Esophagus muscularis mucosa (tissue), 4 donors: Measurements from ENCODE around the gene PDLIM5.

Experiments used
- CTCF ChIP-seq, 3 experiments: fragments of 200-600 bp in 2 of 3; fragments of 450-650 bp in 1 of 3; sonication (generic) in 2 of 3; IDR thresholded peaks; one replicate each; pipeline ENCODE4 v1.5.1; 2017 to 2019; ENCODE audit warnings: antibody characterized with exemption in 3 of 3, mild to moderate bottlenecking in 2 of 3, moderate library complexity in 1 of 3
- EP300 ChIP-seq: sonication (generic); formaldehyde crosslinking; IDR thresholded peaks from one replicate; pipeline ENCODE4 v1.6.1; 2017; ENCODE audit warnings: antibody characterized with exemption
- POLR2A ChIP-seq: fragments of 450-650 bp; IDR thresholded peaks from one replicate; pipeline ENCODE4 v1.6.1; 2017; ENCODE audit warnings: antibody characterized with exemption, moderate library complexity, mild to moderate bottlenecking, low read depth

GRCh38 chr4:94575652-94576051, 123.9 kb downstream of the PDLIM5 start:
- no peak for TF ChIP-seq CTCF (IDR thresholded peaks at IDR 0.05)
- TF ChIP-seq POLR2A: no peak
- TF ChIP-seq EP300: no peak
